OCI-LY1 (cell line): ENCODE results near the gene GCK.

ENCODE experiments used
- H2AFZ ChIP-seq: fragments of 200-600 bp; sonication (generic), shearing (Covaris generic); 2 replicates; pipeline ENCODE4 v1.6.0; 2014; ENCODE audit warnings: antibody characterized with exemption, mild to moderate bottlenecking, low read length
- H3F3A ChIP-seq: fragments of 200-600 bp; sonication (generic), shearing (Covaris generic); 2 replicates; pipeline ENCODE4 v1.6.0; 2014; ENCODE audit warnings: mild to moderate bottlenecking, antibody characterized with exemption, low read length, moderate library complexity; ENCODE audit not compliant: insufficient read depth
- H3K27ac ChIP-seq: fragments of 200-600 bp; sonication (generic); 2 replicates; pipeline ENCODE4 v1.5.1; 2014; ENCODE audit warnings: low read length, mixed run types, mild to moderate bottlenecking, low read depth; ENCODE audit not compliant: poor library complexity, severe bottlenecking
- H3K27me3 ChIP-seq: fragments of 200-600 bp; sonication (generic); 2 replicates; pipeline ENCODE4 v1.6.0; 2014; ENCODE audit warnings: antibody characterized with exemption, mild to moderate bottlenecking, low read length, moderate library complexity; ENCODE audit not compliant: insufficient read depth
- H3K36me3 ChIP-seq: fragments of 200-600 bp; sonication (generic); 2 replicates; pipeline ENCODE4 v1.6.1; 2014; ENCODE audit warnings: mild to moderate bottlenecking, antibody characterized with exemption, low read length, moderate library complexity, mixed read lengths; ENCODE audit not compliant: insufficient read depth
- H3K4me1 ChIP-seq: fragments of 200-600 bp; sonication (generic); 2 replicates; pipeline ENCODE4 v1.5.1; 2014; ENCODE audit warnings: mild to moderate bottlenecking, low read length, moderate library complexity; ENCODE audit not compliant: insufficient read depth, severe bottlenecking
- H3K4me2 ChIP-seq: fragments of 200-600 bp; sonication (generic), shearing (Covaris generic); 2 replicates; pipeline ENCODE4 v1.6.1; 2014; ENCODE audit warnings: low read length
- H3K4me3 ChIP-seq: fragments of 200-600 bp; sonication (generic); 2 replicates; pipeline ENCODE4 v1.5.1; 2014; ENCODE audit warnings: low read length, low read depth, mild to moderate bottlenecking, mixed read lengths; ENCODE audit not compliant: poor library complexity, severe bottlenecking
- H3K79me2 ChIP-seq: fragments of 200-600 bp; shearing (Covaris generic); 2 replicates; pipeline ENCODE4 v1.6.1; 2016; ENCODE audit warnings: mixed run types, low read length, mixed read lengths; ENCODE audit not compliant: insufficient read depth
- H3K9ac ChIP-seq: fragments of 200-600 bp; sonication (generic), shearing (Covaris generic); 2 replicates; pipeline ENCODE4 v1.6.1; 2014; ENCODE audit warnings: mild to moderate bottlenecking, low read length, mixed read lengths
- H3K9me2 ChIP-seq: fragments of 200-600 bp; sonication (generic), shearing (Covaris generic); 2 replicates; pipeline ENCODE4 v1.6.1; 2014; ENCODE audit warnings: low read depth, mild to moderate bottlenecking, low read length, mixed read lengths
- H3K9me3 ChIP-seq: fragments of 200-600 bp; shearing (Covaris generic); 2 replicates; pipeline ENCODE4 v1.6.1; 2014; ENCODE audit warnings: low read length, mixed read lengths
- H4K20me1 ChIP-seq: fragments of 200-600 bp; sonication (generic), shearing (Covaris generic); 2 replicates; pipeline ENCODE4 v1.6.0; 2016; ENCODE audit warnings: mild to moderate bottlenecking, low read length; ENCODE audit not compliant: insufficient read depth
- EZH2 ChIP-seq: fragments of 200-600 bp; sonication (generic), shearing (Covaris generic); IDR thresholded peaks from 2 replicates; pipeline ENCODE4 v1.8.0; 2017; ENCODE audit warnings: borderline replicate concordance, mixed run types, mild to moderate bottlenecking, antibody characterized with exemption, low read length, moderate library complexity, mixed read lengths
- TF ChIP-seq, protein P1 (sequence below): fragments of 200-600 bp; sonication (generic), shearing (Covaris generic); IDR thresholded peaks from 2 replicates; pipeline ENCODE4 v1.5.1; 2017; ENCODE audit warnings: mild to moderate bottlenecking, antibody characterized with exemption, low read length, moderate library complexity, mixed read lengths

GCK gene

DNA sequence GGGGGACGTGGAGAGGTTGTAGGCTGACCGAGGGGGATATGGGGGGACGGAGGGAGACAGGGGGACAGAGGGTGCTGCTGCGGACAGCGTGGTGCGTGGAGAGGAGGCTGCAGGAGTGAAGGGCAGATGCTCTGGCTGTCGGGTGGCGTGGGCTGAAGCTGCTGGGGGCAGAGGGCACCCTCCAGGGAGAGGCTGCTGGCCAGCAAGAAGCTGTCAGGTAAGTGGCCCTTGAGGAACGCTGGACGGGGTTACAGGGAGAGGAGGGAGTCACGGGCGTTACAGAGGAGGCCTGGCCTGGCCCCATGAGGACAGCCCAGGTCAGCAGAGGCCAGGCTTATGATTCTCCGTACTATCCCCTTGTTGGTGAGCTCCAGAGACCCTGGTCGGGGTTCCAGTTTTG lies 38.7 kb upstream of the GCK start:
- no peak overlapping the region for H3K27ac ChIP-seq
- H3K36me3 ChIP-seq: no peaks in the 10 kb centered on the region
- no peaks in the 10 kb centered on the region for H3K4me1 ChIP-seq
- H3F3A ChIP-seq: no peaks in the 10 kb centered on the region
- no peaks in the 10 kb centered on the region for H3K9me2 ChIP-seq
- TF ChIP-seq, protein P1, sequence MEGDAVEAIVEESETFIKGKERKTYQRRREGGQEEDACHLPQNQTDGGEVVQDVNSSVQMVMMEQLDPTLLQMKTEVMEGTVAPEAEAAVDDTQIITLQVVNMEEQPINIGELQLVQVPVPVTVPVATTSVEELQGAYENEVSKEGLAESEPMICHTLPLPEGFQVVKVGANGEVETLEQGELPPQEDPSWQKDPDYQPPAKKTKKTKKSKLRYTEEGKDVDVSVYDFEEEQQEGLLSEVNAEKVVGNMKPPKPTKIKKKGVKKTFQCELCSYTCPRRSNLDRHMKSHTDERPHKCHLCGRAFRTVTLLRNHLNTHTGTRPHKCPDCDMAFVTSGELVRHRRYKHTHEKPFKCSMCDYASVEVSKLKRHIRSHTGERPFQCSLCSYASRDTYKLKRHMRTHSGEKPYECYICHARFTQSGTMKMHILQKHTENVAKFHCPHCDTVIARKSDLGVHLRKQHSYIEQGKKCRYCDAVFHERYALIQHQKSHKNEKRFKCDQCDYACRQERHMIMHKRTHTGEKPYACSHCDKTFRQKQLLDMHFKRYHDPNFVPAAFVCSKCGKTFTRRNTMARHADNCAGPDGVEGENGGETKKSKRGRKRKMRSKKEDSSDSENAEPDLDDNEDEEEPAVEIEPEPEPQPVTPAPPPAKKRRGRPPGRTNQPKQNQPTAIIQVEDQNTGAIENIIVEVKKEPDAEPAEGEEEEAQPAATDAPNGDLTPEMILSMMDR: no peak
- TF ChIP-seq EZH2: no peak
- no peak overlapping the region for H2AFZ ChIP-seq
- H3K9me3 ChIP-seq: no peaks in the 10 kb centered on the region
- H4K20me1 ChIP-seq: no peaks in the 10 kb centered on the region
- H3K4me2 ChIP-seq: no peak overlapping the region
- H3K4me3 ChIP-seq: no peak overlapping the region
- H3K9ac ChIP-seq: no peak overlapping the region
- peaks cover 25% of the 10 kb centered on the region for H3K27me3 ChIP-seq
- H3K79me2 ChIP-seq: no peaks in the 10 kb centered on the region

DNA sequence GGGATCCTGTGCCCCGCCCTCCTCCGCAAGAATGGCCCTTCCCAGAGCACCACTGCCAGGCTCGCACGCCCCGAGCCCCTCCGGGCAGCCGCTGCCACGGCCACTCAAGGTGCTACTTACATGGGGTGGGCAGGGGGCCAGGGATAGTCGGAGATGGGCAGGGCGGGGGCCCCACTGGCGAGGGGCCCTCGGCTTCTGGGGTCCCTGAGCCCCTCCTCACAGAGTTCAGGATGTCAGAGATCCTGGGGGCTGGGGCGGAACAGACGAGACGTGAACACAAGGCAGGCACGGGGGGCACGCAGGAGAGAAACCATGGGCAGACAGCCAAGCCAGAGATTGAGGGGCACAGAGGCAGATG lies 37.1 kb upstream of the GCK start:
- Histone ChIP-seq H3K27ac (no peak overlapping the region), H3K4me2 (no peak overlapping the region), H3K4me3 (no peak overlapping the region), H3K9me3 (no peaks in the 10 kb centered on the region), H3K9ac (no peak overlapping the region), H3K79me2 (no peaks in the 10 kb centered on the region), H3K4me1 (peaks cover 4% of the 10 kb centered on the region), H3K9me2 (no peaks in the 10 kb centered on the region), H3F3A (no peaks in the 10 kb centered on the region), H3K27me3 (peaks cover 32% of the 10 kb centered on the region), H3K36me3 (no peaks in the 10 kb centered on the region), H2AFZ (no peak overlapping the region), H4K20me1 (no peaks in the 10 kb centered on the region)
- no peak for TF ChIP-seq EZH2
- TF ChIP-seq, protein P1: no peak

DNA sequence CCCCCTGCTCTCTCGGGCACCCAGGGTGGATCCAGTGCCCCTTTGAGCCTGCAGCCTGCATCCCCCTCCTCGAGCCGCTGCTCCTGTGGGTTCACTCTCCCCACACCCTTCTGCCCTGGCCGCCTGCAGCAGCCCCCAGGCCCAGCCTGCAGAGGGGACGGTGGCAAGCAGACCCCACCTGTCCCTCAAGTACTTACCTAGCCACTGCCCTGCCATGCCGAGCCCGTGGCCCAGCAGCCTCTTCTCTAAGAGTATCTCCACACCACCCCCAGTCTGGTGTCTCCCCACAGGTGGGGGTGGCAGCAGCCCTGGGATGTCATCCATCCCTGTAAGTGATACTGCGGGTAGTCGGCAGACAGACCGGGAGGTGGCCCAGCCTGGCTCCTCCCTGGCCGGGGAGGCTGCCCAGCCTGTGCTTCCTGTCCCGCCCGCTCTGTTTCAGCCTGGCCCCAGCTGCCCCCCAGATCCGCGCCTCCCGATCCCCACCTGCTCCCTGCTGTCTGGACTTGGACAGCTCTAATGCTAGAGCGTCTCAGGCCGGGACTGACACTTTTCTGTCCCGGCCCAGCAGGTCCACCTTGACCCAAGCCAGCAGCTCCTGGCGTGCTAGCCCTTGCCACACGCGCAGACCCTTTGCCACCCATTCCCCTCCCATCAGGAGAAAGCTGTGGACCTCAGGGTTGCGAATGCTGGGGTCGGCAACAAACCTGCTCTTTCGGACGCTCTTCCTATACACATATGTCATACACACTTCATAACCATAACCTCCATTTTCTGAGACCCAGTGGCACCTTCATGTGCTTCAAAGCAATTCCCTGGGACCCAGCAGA lies 36.5 kb upstream of the GCK start:
- Histone ChIP-seq H4K20me1 (no peaks in the 10 kb centered on the region), H3K9ac (no peak overlapping the region), H3F3A (no peaks in the 10 kb centered on the region), H3K4me1 (peaks cover 10% of the 10 kb centered on the region), H3K27ac (no peak overlapping the region), H3K36me3 (no peaks in the 10 kb centered on the region), H2AFZ (no peak overlapping the region), H3K79me2 (no peaks in the 10 kb centered on the region), H3K4me3 (no peak overlapping the region), H3K4me2 (no peak overlapping the region), H3K9me3 (no peaks in the 10 kb centered on the region), H3K9me2 (no peaks in the 10 kb centered on the region), H3K27me3 (peaks cover 32% of the 10 kb centered on the region)
- TF ChIP-seq, protein P1: no peak
- TF ChIP-seq EZH2: no peak
